Caco-2 (cell line): ENCODE results near the gene SERINC2. TPM values are rescaled to one million over a fixed set of nuclear protein-coding genes. Genes with fewer than 3 reads are reported as not detected.

Experiments used
- BruUV-seq: library from RNA; stranded (reverse); fragments of 400-500 nt; replicated peaks from 2 replicates; lab custom pipeline; 2021; lab: Mats Ljungman, UMichigan
- CTCF ChIA-PET: fragments of 300-600 bp; sonication (Branson Sonifier 250); formaldehyde crosslinking; loops from one replicate; lab custom pipeline; 2022; ENCODE audit warnings: antibody characterized with exemption; lab: Charles Lee
- POLR2A ChIA-PET: fragments of 300-600 bp; sonication (Branson Sonifier 250); formaldehyde crosslinking; loops from one replicate; lab custom pipeline; 2022; ENCODE audit warnings: antibody characterized with exemption; lab: Charles Lee
- DNase-seq, 2 experiments: peaks; one replicate each; pipeline versions ENCODE4 v3.0.0 to v3.0.0-alpha.2; 2020 to 2022
- H3K27me3 ChIP-seq: replicated peaks from 2 replicates; pipeline ENCODE4 v1.6.0; 2011; ENCODE audit warnings: low read length; ENCODE audit not compliant: control insufficient read depth, insufficient read depth
- H3K36me3 ChIP-seq: 2 replicates; pipeline ENCODE4 v1.5.1; 2011; ENCODE audit warnings: low read length; ENCODE audit not compliant: control insufficient read depth, insufficient read depth
- H3K4me1 ChIP-seq: fragments of 250-450 bp; sonication (Bioruptor Pico); 2 replicates; pipeline ENCODE4 v1.5.1; 2020; ENCODE audit warnings: mild to moderate bottlenecking
- H3K4me3 ChIP-seq: 2 replicates; pipeline ENCODE4 v1.5.1; 2011; ENCODE audit warnings: low read depth, mild to moderate bottlenecking, control low read depth, low read length
- H3K9me3 ChIP-seq: fragments of 250-450 bp; sonication (Bioruptor Pico); 2 replicates; pipeline ENCODE4 v1.5.1; 2020; ENCODE audit warnings: mild to moderate bottlenecking, moderate library complexity
- H3K27ac Mint-ChIP-seq: one replicate; pipeline ENCODE4 v1.8.0; 2022; ENCODE audit warnings: mixed read lengths; ENCODE audit not compliant: unreplicated experiment
- H3K27me3 Mint-ChIP-seq: one replicate; pipeline ENCODE4 v1.8.0; 2022; ENCODE audit warnings: mixed read lengths; ENCODE audit not compliant: insufficient read depth, unreplicated experiment
- H3K36me3 Mint-ChIP-seq: one replicate; pipeline ENCODE4 v1.8.0; 2022; ENCODE audit warnings: mild to moderate bottlenecking, mixed read lengths; ENCODE audit not compliant: insufficient read depth, unreplicated experiment
- H3K4me1 Mint-ChIP-seq: one replicate; pipeline ENCODE4 v1.8.0; 2022; ENCODE audit warnings: low read depth, mixed read lengths; ENCODE audit not compliant: unreplicated experiment
- H3K4me3 Mint-ChIP-seq: one replicate; pipeline ENCODE4 v1.8.0; 2022; ENCODE audit warnings: mild to moderate bottlenecking, moderate library complexity, mixed read lengths; ENCODE audit not compliant: unreplicated experiment
- H3K9me3 Mint-ChIP-seq: one replicate; pipeline ENCODE4 v1.8.0; 2022; ENCODE audit warnings: mixed read lengths; ENCODE audit not compliant: unreplicated experiment
- intact Hi-C: fragments of 100-400 bp; cut with micrococcal nuclease; formaldehyde crosslinking; loops from one replicate; pipeline ENCODE4 v1.10.0; 2022; ENCODE audit not compliant: unreplicated experiment
- total RNA-seq: library from RNA; stranded (reverse); gene quantifications from 2 replicates; pipeline ENCODE4 v1.2.3, GENCODE V29; 2022
- TF ChIP-seq, protein P1 (sequence below), 2 experiments: fragments of 200-600 bp in 1 of 2; IDR thresholded peaks; 1 replicate in 1 of 2; 2 replicates in 1 of 2; pipeline versions ENCODE4 v1.5.1 to v1.8.0; 2011 to 2022; ENCODE audit warnings: antibody characterized with exemption in 1 of 2, control low read depth in 1 of 2, inconsistent platforms in 1 of 2, low read depth in 1 of 2, low read length in 1 of 2, mild to moderate bottlenecking in 1 of 2, moderate library complexity in 1 of 2; ENCODE audit not compliant: insufficient read depth in 1 of 2, severe bottlenecking in 1 of 2, unreplicated experiment in 1 of 2

Gene SERINC2
- total RNA-seq, 1 experiment from 2014 or later, result 30.0 TPM

GRCh38 chr1:31434101-31434871 is 21.3 kb downstream of the SERINC2 start:
- CTCF ChIA-PET, result no interaction called here
- Mint-ChIP-seq H3K4me1 (no peaks in the 10 kb centered on the region), H3K36me3 (no peaks in the 10 kb centered on the region), H3K27ac (no peak overlapping the region), H3K27me3 (no peaks in the 10 kb centered on the region), H3K4me3 (no peak overlapping the region), H3K9me3 (no peaks in the 10 kb centered on the region)
- DNase-seq, result no peak
- Histone ChIP-seq H3K4me1 (no peaks in the 10 kb centered on the region), H3K4me3 (no peak overlapping the region), H3K27me3 (no peaks in the 10 kb centered on the region), H3K36me3 (no peaks in the 10 kb centered on the region), H3K9me3 (no peaks in the 10 kb centered on the region)
- POLR2A ChIA-PET, result no interaction called here
- intact Hi-C loops, result no loop called here
- TF ChIP-seq, protein P1, sequence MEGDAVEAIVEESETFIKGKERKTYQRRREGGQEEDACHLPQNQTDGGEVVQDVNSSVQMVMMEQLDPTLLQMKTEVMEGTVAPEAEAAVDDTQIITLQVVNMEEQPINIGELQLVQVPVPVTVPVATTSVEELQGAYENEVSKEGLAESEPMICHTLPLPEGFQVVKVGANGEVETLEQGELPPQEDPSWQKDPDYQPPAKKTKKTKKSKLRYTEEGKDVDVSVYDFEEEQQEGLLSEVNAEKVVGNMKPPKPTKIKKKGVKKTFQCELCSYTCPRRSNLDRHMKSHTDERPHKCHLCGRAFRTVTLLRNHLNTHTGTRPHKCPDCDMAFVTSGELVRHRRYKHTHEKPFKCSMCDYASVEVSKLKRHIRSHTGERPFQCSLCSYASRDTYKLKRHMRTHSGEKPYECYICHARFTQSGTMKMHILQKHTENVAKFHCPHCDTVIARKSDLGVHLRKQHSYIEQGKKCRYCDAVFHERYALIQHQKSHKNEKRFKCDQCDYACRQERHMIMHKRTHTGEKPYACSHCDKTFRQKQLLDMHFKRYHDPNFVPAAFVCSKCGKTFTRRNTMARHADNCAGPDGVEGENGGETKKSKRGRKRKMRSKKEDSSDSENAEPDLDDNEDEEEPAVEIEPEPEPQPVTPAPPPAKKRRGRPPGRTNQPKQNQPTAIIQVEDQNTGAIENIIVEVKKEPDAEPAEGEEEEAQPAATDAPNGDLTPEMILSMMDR (IDR thresholded peaks at IDR 0.05; ENCODE audit: insufficient read depth in 1 of 2, low read depth in 1 of 2, low read length in 1 of 2, severe bottlenecking in 1 of 2, unreplicated experiment in 1 of 2), result no peak
- BruUV-seq, result no TSS peak

DNA sequence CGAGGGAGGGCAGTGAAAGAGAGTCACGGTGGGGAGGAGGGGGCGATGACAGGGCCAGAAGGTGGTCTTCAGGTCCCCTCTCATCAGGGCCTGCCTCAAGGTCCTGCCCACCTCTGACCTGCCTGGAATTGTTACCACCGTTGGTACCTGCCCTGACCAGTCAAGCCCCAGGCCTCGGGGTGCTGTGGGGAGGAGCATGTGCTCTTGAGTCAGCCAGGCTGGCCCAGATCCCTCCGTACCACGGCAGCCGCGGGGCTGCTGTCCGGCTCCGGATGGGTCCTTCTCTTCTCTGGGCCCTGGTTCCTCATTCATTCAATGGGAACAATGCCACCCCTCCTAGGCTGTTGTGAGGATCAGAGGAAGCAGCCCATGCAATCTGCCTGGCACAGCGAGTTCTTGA is 22.0 kb downstream of the SERINC2 start:
- POLR2A ChIA-PET, result no interaction called here
- intact Hi-C loops, result no loop called here
- no peaks in the 10 kb centered on the region for H3K36me3 ChIP-seq
- no peaks in the 10 kb centered on the region for H3K9me3 Mint-ChIP-seq
- no peaks in the 10 kb centered on the region for H3K9me3 ChIP-seq
- no peak overlapping the region for H3K27ac Mint-ChIP-seq
- no TSS peak for BruUV-seq
- H3K36me3 Mint-ChIP-seq, result no peaks in the 10 kb centered on the region
- H3K27me3 ChIP-seq, result no peaks in the 10 kb centered on the region
- DNase-seq, result no peak
- no peaks in the 10 kb centered on the region for H3K4me1 Mint-ChIP-seq
- CTCF ChIA-PET, result no interaction called here
- TF ChIP-seq, protein P1 (IDR thresholded peaks at IDR 0.05; ENCODE audit: insufficient read depth in 1 of 2, low read depth in 1 of 2, low read length in 1 of 2, severe bottlenecking in 1 of 2, unreplicated experiment in 1 of 2), result no peak
- H3K27me3 Mint-ChIP-seq, result no peaks in the 10 kb centered on the region
- no peaks in the 10 kb centered on the region for H3K4me1 ChIP-seq
- H3K4me3 Mint-ChIP-seq, result no peak overlapping the region
- no peak overlapping the region for H3K4me3 ChIP-seq

DNA sequence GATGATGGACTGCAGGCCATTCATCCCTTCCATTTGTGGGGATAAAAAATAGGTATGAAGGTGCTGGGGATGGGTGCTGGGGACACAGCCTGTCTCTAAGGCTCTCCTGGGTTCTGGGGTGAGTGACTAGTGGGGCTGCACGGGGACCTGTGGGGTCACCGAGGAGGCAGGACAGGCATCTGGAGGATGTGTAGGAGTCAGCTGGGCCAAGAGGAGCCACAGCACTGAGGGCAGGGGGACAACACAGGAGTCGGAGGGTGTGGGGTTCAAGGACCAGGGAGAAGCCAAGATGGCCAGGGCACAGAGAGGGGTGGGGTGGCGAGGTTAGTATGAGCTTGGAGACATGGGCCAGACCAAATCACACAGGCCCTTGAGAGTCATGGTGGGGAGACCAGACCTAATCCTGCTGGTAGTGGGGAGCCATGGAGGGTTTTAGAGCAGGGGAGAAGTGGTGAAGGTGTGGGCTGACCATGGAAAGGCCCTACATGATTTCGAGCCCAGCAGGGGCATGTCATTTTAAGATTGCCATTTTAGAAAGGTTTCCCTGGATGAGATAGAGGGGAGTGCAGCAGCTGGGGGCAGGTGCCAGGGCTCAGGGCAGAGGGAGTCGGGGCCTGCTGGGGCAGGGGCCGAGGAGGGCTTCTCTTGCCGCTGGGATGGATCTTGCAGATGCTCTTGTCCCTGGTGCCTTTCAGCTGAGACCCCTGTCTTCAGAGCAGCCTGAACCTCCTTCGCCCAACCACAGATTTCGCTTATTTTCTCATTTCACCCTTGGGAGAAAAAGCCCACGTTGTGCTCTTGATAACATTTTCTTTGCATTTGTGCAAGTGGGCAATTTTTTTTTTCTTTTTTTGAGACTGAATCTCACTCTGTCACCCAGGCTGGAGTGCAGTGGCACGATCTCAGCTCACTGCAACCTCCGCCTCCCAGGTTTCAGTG is 22.7 kb downstream of the SERINC2 start:
- H3K4me3 ChIP-seq, result no peak overlapping the region
- Mint-ChIP-seq H3K36me3 (no peaks in the 10 kb centered on the region), H3K9me3 (no peaks in the 10 kb centered on the region), H3K4me1 (no peaks in the 10 kb centered on the region), H3K27me3 (no peaks in the 10 kb centered on the region), H3K27ac (no peak overlapping the region), H3K4me3 (no peak overlapping the region)
- intact Hi-C loops, result no loop called here
- ChIA-PET POLR2A (interaction anchor here (0.6 kb wide), 1 partner anchor 114 kb away, joined by 5 read pairs; no protein-coding TSS in a partner anchor), CTCF (no interaction called here)
- no peaks in the 10 kb centered on the region for H3K27me3 ChIP-seq
- no peaks in the 10 kb centered on the region for H3K9me3 ChIP-seq
- no peaks in the 10 kb centered on the region for H3K4me1 ChIP-seq
- TF ChIP-seq, protein P1 (IDR thresholded peaks at IDR 0.05; ENCODE audit: insufficient read depth in 1 of 2, low read depth in 1 of 2, low read length in 1 of 2, severe bottlenecking in 1 of 2, unreplicated experiment in 1 of 2), result no peak
- no peak for DNase-seq
- no TSS peak for BruUV-seq
- H3K36me3 ChIP-seq, result no peaks in the 10 kb centered on the region
